PFSK-1 (cell line): ENCODE measurements around the gene BAHCC1.

Experiments
- FOXP2 ChIP-seq: optimal IDR thresholded peaks from 2 replicates; pipeline ENCODE3; 2011; ENCODE audit warnings: borderline replicate concordance, control low read depth, inconsistent platforms; ENCODE audit not compliant: insufficient read depth; ENCODE audit errors: extremely low read length, extremely low read depth
- POLR2AphosphoS5 ChIP-seq: IDR thresholded peaks from 2 replicates; pipeline ENCODE4 v1.6.1; 2012; ENCODE audit warnings: low read depth, mild to moderate bottlenecking, control low read depth, low read length, moderate library complexity
- REST ChIP-seq, 2 experiments: IDR thresholded peaks; 2 replicates each; pipeline versions ENCODE4 v1.6.1 to v1.8.0; 2011 to 2012; ENCODE audit warnings: low read depth in 2 of 2, low read length in 2 of 2, control low read depth in 1 of 2, inconsistent platforms in 1 of 2, mild to moderate bottlenecking in 1 of 2, moderate library complexity in 1 of 2; ENCODE audit not compliant: insufficient read depth in 1 of 2
- SIN3A ChIP-seq: IDR thresholded peaks from 2 replicates; pipeline ENCODE4 v1.6.1; 2012; ENCODE audit warnings: mild to moderate bottlenecking, low read length, moderate library complexity, borderline replicate concordance; ENCODE audit not compliant: insufficient read depth
- TAF1 ChIP-seq: IDR thresholded peaks from 2 replicates; pipeline ENCODE4 v1.6.1; 2012; ENCODE audit warnings: low read length, control low read depth, borderline replicate concordance; ENCODE audit not compliant: insufficient read depth

GRCh38 chr17:81368161-81369022, 26.9 kb upstream of the BAHCC1 start:
- TF ChIP-seq POLR2AphosphoS5 (no peak), REST (IDR thresholded peaks at IDR 0.05; ENCODE audit: insufficient read depth in 1 of 2, low read depth in 2 of 2, low read length in 2 of 2) (no peak), TAF1 (no peak), SIN3A (no peak), FOXP2 (no peak)
